Measurements from ENCODE around the gene ACE2.
"Not testable (repeated sequence)": the region's sequence is repeated elsewhere in the genome, so short reads cannot be mapped to it uniquely, and the experiment has no call there.

The ACE2 gene

DNA sequence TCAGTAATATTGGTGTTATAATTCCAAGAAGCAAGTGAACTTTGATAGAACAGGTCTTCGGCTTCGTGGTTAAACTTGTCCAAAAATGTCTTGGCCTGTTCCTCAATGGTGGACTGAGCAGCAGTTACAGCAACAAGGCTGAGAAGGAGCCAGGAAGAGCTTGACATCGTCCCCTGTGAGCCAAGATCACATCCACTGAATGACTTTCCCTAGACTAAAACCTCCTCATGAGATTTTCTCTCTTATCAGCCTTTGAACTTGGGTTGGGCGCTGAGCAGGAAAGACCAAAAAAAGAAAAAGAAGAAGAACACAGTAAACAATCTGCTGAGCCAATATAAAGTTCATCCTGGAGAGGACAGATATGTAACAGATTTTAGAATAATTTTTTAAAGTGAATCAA lies at the start of gene ACE2:
Gene ACE2, minus strand, starts transcription at position 216 of the 400 bp plus-strand sequence. Its CDS starts 49 bp downstream, at position 167.
- DNase-seq (ENCODE audit: low read depth) = no peak

DNA sequence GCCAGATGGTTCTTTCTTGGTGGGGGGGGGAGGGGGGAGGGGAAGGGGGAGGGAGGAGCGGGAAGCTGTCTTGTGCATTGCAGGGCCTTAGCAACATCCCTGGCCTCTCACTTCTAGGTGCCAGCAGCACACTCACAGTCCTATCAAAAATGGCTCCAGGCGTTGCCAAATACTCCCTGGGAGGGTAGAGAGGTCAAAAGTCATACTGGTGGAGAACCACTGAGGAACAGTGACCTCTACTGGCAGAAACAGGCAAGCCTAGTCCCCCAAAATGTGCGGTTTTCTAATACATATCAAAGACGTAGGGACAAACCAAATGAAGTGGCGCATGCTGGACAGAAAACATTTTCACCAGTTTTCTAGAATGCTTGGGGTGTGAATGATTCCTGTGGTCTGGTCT lies 46.8 kb upstream of the ACE2 start:
- DNase-seq (ENCODE audit: low read depth) = not testable (repeated sequence)

DNA sequence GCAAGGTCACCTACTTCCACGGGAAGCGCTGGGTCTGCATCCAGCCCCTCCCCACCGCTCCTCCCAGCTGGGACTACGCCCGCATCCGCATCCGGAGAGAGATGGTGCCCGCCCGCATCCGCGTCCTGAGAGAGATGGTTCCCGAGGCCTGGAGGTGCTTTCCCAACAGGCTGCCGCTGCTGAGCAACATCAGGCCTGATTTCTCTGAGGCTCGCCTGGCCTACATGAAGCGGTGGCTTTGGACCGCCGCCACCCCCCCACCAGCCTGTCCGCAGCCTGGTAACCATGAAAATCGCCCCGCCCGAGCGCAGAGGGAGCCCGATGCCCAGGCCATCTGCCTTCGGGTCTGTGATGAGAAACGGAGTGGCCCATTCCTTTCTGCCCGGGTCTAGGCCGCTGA lies 45.8 kb upstream of the ACE2 start:
- no peak for DNase-seq (ENCODE audit: low read depth)

DNA sequence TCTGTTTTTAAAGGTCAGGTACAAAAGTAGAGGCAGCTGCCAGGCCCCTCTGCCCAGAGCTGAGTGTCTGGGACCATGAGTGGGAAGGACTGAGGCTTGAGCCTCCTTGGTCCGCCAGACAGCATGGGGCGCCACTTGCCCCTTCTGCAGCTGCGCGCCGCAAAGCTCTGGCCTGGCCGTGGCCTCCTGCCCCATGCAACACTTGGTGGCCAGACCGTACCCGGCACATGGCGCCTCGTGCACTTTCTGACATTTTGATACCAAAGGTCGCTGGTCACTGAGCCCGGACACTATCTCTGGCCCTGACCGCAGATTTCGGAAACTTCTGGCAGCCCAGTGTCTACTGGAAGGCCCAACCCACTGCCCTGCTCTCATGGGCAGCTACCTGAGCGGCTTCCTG lies 45.3 kb upstream of the ACE2 start:
- DNase-seq (ENCODE audit: low read depth) = no peak

DNA sequence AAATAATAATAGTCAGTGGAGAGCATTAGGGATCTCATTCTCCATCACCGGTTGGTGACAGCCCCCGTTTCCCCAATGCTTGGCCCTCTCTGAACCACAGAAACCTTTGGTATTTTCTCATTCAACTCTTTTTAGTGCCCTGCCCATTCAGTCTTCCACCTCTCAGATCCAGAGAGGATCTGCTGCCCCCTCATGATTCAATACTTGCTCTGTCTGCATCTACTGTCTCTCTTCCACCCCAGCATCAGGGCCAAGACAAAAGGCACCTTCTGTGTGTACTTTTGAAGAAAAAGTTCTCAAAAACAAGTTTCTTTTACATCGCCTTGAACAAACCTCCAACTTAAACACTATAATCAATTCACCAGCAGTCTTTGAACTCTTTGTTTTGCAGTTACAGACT lies 44.5 kb upstream of the ACE2 start:
- DNase-seq (ENCODE audit: low read depth) = no peak

DNA sequence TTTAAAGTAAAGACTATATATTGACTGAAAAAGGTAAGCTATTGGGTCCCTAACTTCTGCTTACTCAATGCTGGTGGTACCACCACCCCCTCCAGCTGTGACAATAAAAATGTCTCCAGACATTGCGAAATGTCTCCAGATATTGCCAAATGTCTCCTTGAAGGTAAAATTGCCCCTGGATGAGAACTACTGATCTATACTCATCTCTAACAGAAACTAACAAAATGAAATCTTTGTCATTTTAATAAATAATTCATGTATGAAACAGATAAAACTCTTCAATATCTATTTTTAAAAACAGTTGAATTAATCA lies 43.8 kb upstream of the ACE2 start:
- DNase-seq (ENCODE audit: low read depth) = no peak

DNA sequence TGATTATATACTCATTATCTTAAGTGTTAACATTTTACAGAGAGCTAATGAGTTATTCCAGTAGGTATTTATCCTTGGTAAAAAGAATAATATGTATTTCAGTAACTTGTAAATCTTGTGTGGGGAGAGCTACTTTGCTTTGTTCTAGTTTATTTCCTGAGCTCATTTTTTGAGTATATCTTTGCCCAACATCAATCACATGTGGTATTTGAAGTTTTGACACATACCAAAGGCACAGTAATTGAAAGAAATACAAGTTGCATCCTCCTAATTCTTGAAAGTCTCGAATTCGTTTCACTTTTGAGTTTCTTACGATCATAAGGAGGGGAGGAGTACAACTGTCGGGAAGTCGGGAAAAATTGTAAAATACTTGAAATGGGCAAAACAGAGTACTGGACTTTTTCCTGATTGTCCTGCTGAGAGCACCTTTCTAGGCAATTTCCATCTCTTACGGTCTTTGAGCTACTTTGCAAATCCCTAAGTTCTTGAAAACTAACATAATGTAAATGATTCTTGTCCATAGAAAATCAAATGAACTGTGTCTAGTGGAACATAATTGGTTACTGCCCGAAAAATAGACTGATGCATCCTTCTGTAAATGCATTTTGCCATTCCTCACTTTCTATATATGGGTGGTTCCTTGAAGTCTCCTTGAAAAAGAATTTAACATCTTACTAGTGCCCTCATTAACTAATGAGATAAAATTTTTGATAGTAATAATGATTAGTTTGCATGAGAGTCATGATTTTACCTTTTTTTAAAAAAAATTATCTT lies 43.2 kb upstream of the ACE2 start:
- no peak for DNase-seq (ENCODE audit: low read depth)

DNA sequence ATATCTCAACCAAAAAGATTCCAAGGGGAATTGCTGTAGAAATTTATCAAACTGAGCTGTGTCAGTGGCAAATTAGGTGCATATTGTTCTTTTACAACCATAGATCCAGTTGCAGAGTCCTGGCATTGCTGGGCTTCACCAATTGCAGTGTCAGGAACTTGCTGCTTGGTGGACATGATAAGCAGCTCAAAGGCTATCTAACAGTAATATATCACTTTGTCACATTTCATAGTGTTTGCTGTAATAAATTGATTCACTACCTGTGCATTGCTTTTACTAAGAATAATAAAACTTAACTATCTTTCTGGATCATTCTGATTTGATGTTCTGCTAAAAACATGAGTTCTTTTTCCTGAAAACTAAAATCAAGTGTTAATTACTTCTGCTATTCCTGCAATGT lies 30.9 kb upstream of the ACE2 start:
- no peak for DNase-seq (ENCODE audit: low read depth)

DNA sequence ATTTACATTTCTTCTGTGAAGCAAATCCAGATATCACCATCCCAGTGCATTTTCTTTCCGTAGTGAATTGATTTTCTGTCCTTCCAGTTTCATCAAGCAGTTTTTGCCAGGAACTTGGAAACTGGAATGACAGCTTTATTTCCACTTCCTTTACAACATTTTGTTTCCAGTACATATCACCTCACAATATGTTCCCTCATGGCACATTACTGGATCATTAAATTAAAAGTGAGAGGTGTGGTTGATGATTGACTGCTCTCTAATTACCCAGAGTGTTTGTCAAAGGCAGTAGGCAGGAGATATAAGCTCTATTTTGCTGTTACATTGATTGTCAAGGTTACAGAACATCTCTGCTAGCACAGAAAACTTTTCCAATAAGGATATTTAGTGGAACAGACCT lies 22.3 kb upstream of the ACE2 start:
- no peak for DNase-seq (ENCODE audit: low read depth)

DNA sequence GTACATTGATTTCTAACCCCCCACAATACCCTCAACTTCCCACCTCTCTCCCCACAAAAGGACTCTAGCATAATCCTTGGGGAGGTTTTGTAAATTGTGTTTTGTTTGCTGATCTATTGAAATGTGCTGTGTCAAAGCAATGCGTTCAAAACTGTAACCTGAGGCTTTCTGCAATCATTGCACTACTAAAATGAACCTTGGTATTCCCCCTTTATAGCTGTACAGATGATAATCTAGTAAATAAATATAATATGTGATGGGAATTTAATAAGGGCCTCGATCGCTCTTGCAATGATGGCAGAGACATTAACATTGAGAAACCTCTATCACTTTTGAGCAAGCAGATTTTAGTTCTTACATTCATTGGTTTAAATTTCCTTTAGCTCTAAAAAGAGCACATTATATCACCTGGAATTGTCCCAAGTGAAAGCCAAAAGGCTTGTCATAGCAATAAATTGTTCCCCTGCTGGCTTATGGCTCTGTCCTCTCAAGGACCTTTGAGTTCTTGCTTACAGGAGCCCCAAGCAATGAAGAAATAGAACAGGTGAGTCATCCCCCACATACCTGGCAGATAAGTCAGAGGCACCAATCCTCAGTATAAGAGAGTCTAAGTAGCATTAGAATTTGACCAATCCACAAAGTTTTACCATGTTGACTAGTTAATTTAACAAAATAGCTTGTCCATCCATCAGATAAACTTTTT lies 18.4 kb upstream of the ACE2 start:
- no peak for DNase-seq (ENCODE audit: low read depth)

DNA sequence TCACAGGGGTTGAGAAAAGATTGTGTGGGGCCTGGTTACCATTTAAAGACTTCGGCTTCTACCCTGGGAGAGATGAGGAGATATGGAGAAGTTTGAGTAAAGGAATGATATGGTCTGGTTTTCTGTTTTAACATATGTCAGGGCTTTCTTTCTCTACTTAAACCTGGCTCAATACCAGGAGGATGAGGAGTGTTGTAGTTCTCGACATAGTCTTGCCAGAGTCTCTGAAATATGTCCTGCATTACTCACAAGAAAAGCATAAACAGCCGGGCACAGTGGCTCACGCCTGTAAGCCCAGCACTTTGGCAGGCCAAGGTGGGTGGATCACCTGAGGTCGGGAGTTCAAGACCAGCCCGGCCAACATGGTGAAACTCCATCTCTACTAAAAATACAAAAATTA lies 16.4 kb upstream of the ACE2 start:
- no peak for DNase-seq (ENCODE audit: low read depth)

DNA sequence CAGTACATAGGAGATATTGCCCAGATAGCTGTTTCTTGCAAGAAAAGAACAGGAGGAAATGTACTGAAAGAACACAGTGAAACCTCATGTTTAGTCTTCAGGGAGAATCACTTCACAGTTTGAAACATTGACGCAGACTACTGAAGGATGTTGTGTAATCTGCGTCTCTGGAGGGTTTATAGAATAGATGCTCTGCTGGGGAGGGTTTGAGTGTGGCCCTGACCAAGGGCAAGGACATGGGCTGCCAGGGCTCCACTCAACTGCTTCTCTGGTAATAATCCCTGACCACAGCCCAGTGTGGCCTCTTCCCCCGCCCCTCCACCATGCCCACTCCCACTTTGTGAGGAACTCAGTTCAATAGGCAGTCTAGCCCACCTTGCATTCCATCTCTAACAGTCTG lies 15.8 kb upstream of the ACE2 start:
- DNase-seq (ENCODE audit: low read depth) = no peak

DNA sequence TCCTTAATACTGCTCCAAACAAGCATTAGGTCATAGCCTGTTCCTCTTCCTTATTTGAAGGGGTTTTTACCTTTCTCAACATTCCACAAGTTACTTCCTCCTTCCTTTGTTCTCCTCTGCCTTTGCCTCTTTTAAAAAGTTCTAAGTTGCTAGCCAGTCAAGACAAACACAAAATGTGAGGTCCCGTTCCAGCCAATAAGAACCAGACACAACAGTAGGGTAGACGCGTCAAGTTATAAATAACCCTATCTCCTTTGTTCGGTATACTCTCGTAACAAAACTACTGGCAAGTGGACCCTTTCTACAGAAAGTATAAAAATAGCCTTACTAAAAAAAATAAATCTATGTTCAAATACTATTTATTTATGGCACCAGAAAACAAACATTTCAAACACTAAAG lies 6.3 kb upstream of the ACE2 start:
- no peak for DNase-seq (ENCODE audit: low read depth)

DNA sequence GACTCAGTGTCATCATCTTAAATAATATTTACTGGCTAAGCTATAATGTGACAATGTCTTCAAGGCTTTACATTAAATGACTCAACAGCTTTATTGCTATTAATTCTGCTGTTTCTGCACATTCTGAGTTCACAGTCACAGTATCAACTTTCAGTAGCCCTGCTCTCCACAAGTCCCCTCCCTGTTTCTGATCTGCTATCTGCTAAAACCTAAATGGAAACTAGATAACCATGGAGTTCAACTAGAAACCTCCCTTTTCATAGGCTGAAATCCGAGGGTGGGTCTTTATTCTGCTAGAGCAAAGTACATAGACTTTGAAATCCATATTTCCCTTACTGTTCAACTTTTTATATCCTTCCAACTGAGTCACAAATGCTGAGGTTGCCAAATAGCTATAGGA lies 5.4 kb upstream of the ACE2 start:
- no peak for DNase-seq (ENCODE audit: low read depth)

DNA sequence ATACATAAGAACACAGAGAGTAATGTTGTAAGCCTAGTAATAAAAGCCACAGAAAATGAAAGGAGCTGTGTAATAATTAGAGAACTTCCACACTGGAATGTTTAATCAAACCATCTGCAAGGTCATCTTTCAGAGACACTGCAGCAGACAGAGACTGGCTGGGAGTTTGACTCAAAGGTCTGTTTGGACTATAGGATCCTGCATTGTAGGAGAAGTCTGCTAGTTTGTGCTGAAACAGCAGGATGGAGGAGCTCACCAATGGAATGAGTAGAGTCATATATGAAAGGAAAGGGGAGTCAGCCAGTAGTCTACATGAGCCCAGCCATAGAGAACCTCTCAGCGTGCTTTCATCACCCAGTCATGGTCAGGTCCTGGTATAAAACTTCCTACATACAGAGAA lies 4.5 kb upstream of the ACE2 start:
- no peak for DNase-seq (ENCODE audit: low read depth)

DNA sequence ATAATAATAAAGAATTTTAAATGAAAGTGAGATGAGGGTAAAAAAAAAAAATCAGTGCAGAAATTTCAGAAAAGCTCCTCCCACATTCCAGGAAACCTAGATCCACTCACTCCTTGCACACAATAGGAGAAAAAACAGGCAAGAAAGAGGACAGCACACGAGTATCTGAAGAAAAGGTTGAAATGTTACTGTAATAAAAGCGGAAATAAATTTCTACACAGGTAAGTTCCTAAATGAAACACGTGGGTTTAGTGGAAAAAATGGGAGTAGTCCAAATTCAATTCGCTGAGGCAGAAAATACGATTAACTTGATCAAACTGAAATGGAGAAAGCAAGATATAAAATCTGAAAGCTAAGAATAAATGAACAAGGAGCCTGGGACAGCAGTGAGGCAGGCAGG lies 2.0 kb upstream of the ACE2 start:
- no peak for DNase-seq (ENCODE audit: low read depth)

DNA sequence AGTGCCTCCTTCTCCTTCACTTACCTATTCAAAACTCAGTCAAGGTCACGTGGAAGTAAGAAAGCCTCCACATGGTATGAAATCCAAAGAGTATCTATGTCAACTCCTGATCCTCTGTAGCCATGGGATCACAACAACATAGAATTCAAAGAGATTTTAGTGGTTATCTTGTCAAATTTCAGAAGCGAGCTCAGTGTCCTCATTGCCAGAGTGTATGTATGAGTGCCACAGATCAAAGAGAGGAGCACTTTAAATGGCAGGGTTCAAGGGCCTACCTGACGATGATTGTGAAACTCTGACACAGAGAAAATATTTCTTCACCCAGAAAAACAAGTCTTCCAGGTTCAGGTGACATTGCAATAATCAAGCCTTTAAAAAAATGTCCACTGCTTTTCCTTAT lies 1.2 kb upstream of the ACE2 start:
- no peak for DNase-seq (ENCODE audit: low read depth)

DNA sequence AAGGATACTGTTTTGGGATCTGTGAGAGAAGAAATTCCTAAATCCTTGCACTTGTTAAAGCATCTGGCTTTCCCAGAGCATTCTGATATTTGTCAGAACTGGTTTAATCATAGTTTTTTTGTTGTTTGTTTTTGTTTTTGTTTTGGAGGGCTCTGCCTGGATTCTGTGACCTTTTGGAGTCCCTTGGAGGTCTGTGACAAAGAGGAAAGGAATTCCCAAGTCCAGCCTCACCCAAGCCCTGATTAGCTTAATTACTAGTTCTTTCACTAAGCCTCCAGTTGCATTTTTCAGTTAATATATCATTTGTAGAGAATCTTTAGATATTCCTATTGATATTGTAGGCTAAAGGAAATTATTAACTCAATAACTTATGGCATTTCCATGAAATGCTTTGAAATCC lies 711 bp downstream of the ACE2 start:
- no peak for DNase-seq (ENCODE audit: low read depth)

DNA sequence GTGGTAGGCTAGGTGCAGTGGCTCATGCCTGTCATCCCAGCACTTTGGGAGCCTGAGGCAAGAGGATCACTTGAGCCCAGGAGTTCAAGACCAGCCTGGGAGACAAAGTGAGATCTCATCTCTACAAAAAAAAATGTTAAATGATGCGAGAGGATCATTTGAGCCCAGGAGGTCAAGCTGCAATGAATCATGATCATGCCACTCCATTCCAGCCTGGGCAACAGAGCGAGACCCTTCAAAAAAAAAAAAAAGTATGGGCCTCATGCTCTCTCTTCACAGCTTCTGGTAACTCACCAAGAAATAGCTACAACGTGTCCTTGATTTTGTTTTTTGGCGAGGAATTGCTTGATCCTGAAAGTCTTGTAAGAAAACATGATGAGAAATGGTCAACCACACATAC lies 1.3 kb downstream of the ACE2 start:
- DNase-seq (ENCODE audit: low read depth) = no peak

DNA sequence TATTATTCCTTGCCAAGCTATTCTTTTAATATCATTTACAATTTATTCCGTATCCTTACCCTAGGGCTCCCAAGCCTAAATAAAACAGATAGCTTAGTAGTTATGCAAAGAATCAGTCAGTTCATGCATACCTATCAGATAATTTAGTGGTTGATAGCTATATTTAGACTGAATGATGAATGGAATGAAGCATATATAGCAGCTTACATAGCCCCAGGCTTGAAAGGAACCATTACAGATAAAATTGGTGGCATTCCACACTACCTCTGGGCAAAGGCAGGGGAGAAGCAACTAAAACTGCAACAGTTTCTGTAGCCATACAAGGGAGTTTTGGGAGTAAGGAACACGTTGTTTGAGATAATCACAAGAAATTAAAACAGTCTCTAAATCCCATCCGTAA lies 2.7 kb downstream of the ACE2 start:
- DNase-seq (ENCODE audit: low read depth) = no peak

DNA sequence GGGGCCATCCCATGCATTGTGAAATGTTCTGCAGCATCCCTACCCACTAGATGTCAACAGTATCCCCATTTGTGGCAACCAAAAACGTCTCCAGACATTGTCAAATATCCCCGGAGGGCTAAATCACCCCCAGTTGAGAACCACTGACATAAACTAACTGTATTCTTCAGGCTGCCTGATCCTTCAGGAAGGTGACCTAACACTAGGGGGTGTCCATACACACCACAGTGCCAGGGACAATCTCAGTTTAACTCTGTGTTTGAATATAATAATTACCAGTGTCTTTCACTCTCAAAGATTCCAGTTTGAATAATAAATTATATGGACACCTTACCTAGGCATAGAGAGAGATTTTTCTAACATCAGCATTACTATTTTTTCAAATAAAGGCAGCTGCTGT lies 6.4 kb downstream of the ACE2 start:
- no peak for DNase-seq (ENCODE audit: low read depth)

DNA sequence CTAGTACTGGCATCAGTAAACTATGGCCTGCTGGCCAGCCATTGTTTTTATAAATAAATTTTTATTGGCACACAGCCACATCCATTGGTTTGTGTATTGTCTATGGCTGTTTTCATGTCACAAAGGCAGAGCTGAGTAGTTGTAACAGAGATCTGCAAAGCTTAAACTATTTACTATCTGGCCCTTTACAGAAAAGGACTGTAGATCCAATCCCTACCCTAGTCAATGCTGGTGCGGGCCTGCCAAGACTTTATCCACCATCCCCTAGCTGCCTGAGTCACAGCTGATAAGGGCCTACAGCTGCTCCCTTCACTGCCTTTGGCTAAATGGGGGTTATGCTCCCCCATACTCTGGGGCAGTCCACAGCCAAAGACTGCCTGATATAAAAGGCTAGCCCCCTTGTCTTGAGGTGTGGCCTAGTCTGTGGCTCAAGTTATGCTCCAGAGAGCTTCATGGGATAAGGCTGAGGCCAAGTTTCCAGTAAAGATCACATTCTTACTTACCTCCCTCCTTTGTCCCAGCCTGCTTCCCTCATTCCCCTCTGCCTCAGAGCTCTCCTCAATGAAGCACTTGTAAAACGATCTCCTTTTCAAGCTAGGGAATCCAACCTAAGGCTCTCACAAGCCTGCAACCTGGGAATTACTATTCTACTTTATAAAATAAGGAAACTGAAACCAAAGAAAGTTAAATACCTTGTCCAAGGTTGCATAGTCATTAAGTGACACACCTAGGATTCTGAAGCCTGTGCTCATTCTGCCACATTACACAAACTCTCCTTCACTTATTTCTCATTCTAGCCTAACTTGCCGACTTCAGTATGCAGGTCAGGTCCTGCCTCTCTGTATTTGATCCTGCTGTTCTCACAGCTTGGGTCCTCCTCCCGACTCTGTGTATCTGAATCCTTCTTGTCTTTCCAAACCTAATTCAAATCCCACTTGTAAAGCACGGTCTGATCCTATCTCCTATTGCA lies 20.7 kb downstream of the ACE2 start:
- DNase-seq (ENCODE audit: low read depth) = no peak

DNA sequence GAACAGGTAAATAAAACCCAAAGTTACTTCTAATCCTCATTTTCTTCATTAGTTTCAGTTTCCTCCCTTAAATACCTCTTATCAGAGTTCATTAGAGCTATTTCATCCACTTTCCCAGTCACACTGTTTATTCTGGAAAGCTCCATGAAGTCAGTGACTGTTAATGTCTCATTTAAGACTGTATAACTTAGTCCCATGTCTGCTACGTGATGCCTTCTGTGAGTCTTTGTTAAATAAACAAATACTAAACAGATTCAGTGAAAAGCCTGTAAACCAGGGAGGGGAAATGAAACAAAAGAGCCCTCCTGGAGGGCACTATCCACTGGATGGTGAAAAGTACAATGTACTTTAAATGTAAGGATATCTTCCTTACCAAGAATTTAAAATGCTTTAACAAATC lies 24.7 kb downstream of the ACE2 start:
- no peak for DNase-seq (ENCODE audit: low read depth)
